Stomach (tissue), 9 donors: ENCODE data around the gene NUP155. TPM values are rescaled to one million over a fixed set of nuclear protein-coding genes. Genes with fewer than 3 reads are reported as not detected.
"Not testable (repeated sequence)": the region's sequence is repeated elsewhere in the genome, so short reads cannot be mapped to it uniquely, and the experiment has no call there.

Experiments
- DNase-seq, 2 donors: peaks; one replicate each; pipeline versions ENCODE4 v3.0.0 to v3.0.0-alpha.2; 2013 to 2019
- H3K27ac ChIP-seq, 5 donors: fragments of 200-600 bp in 4 of 5; sonication (generic) in 4 of 5; one replicate each; pipeline ENCODE4 v1.5.1; 2013 to 2019; ENCODE audit warnings: mild to moderate bottlenecking in 1 of 5, moderate library complexity in 1 of 5
- H3K27me3 ChIP-seq, 3 donors: fragments of 200-600 bp; sonication (generic); one replicate each; pipeline ENCODE4 v1.5.1; 2017 to 2019; ENCODE audit warnings: mixed run types in 1 of 3
- H3K36me3 ChIP-seq, 4 donors: fragments of 200-600 bp; sonication (generic); 1 replicate in 3 of 4; 2 replicates in 1 of 4; pipeline ENCODE4 v1.5.1; 2016 to 2019
- H3K4me1 ChIP-seq, 4 donors: fragments of 200-600 bp; sonication (generic); one replicate each; pipeline ENCODE4 v1.5.1; 2016 to 2019
- H3K4me3 ChIP-seq, 4 donors: fragments of 200-600 bp; sonication (generic) in 3 of 4; one replicate each; pipeline ENCODE4 v1.5.1; 2016 to 2019; ENCODE audit warnings: mild to moderate bottlenecking in 1 of 4
- H3K9me3 ChIP-seq, 4 donors: fragments of 200-600 bp; sonication (generic); one replicate each; pipeline ENCODE4 v1.5.1; 2016 to 2019
- CTCF ChIP-seq, 7 experiments: fragments of 450-650 bp in 4 of 7; fragments of 200-600 bp in 3 of 7; sonication (generic) in 3 of 7; IDR thresholded peaks; one replicate each; pipeline ENCODE4 v1.5.1; 2016 to 2019; ENCODE audit warnings: antibody characterized with exemption in 7 of 7, control low read depth in 2 of 7, mild to moderate bottlenecking in 1 of 7
- EP300 ChIP-seq: sonication (generic); formaldehyde crosslinking; IDR thresholded peaks from one replicate; pipeline ENCODE4 v1.6.1; 2017; ENCODE audit warnings: antibody characterized with exemption
- POLR2A ChIP-seq, 4 donors: fragments of 450-650 bp; IDR thresholded peaks; one replicate each; pipeline ENCODE4 v1.6.1; 2016; ENCODE audit warnings: antibody characterized with exemption in 4 of 4, control low read depth in 2 of 4, mild to moderate bottlenecking in 1 of 4, moderate library complexity in 1 of 4
- POLR2AphosphoS5 ChIP-seq, 3 donors: sonication (generic); formaldehyde crosslinking; IDR thresholded peaks; one replicate each; pipeline ENCODE4 v1.6.1; 2016; ENCODE audit warnings: antibody characterized with exemption in 3 of 3
- WGBS, 5 donors: extraction: QIAGEN DNeasy Blood & Tissue Kit in 3 of 5; methylation state at CpG; one replicate each; pipeline versions ENCODE4 v1.1.5 to v1.1.7; 2013 to 2018; 5-methylcytosine and 5-hydroxymethylcytosine counted together
- intact Hi-C: fragments of 100-400 bp; cut with DNase I; formaldehyde crosslinking; loops from one replicate; pipeline ENCODE4 v1.15.1; 2023; ENCODE audit warnings: low total_unique reads
- polyA plus RNA-seq, 3 donors: library from polyadenylated mRNA; stranded (reverse); fragments of 200-250 nt; gene quantifications; one replicate each; pipeline ENCODE4 v1.2.3, GENCODE V29; 2013
- total RNA-seq, 5 donors: library from RNA; depleted of rRNA; stranded (reverse); fragments of >200 nt; gene quantifications; one replicate each; pipeline versions ENCODE4 v1.1.0 to v1.2.3, GENCODE V29; 2014 to 2016
- donor health status: healthy with polysubstance abuse.
- donor health status: Bipolar disorder and iron deficiency.
- donor health status: healthy.

Gene NUP155
- total and polyA plus RNA-seq, 8 donors: 2.1 to 60.8 (median 6.3) TPM

- TF ChIP-seq CTCF (IDR thresholded peaks at IDR 0.05) (no peak), POLR2AphosphoS5 (IDR thresholded peaks at IDR 0.05) (no peak), POLR2A (IDR thresholded peaks at IDR 0.05) (no peak), EP300 (no peak)
- Histone ChIP-seq H3K27ac (no peak overlapping the region), H3K9me3 (no peaks in the 10 kb centered on the region), H3K4me3 (no peak overlapping the region), H3K27me3 (no peaks in the 10 kb centered on the region), H3K36me3 (peaks cover 4 to 84% (median 76%) of the 10 kb centered on the region in 4 donors), H3K4me1 (no peaks in the 10 kb centered on the region)
- DNase-seq: no peak
- WGBS, 5 donors: 84 to 94% (median 89%) methylated on average over 4 of the region's 4 CpGs
- intact Hi-C loops: no loop called here
Measured at GRCh38 chr5:37400501-37400900, 29.6 kb upstream of the NUP155 start.

GRCh38 chr5:37396352-37396751 lies 25.4 kb upstream of the NUP155 start:
- peaks cover 17 to 96% (median 89%) of the 10 kb centered on the region in 4 donors for H3K36me3 ChIP-seq

GRCh38 chr5:37391591-37391990 lies 20.7 kb upstream of the NUP155 start:
- no peaks in the 10 kb centered on the region for H3K9me3 ChIP-seq
- no peaks in the 10 kb centered on the region for H3K27me3 ChIP-seq
- TF ChIP-seq POLR2AphosphoS5 (IDR thresholded peaks at IDR 0.05): no peak
- no peak for TF ChIP-seq POLR2A (IDR thresholded peaks at IDR 0.05)
- TF ChIP-seq CTCF (IDR thresholded peaks at IDR 0.05): no peak
- TF ChIP-seq EP300: no peak
- H3K4me3 ChIP-seq: no peak overlapping the region
- H3K27ac ChIP-seq: no peak overlapping the region
- H3K36me3 ChIP-seq: peaks cover 17 to 67% (median 55%) of the 10 kb centered on the region in 4 donors
- 76 to 91% (median 86%) methylated on average over 3 of the region's 3 CpGs for WGBS, 5 donors
- no peak for DNase-seq
- intact Hi-C loops: no loop called here
- no peaks in the 10 kb centered on the region for H3K4me1 ChIP-seq

More at GRCh38 chr5:37396352-37396751, 25.4 kb upstream of the NUP155 start:
- Histone ChIP-seq H3K9me3 (no peaks in the 10 kb centered on the region), H3K27ac (no peak overlapping the region), H3K4me3 (no peak overlapping the region), H3K27me3 (no peaks in the 10 kb centered on the region), H3K4me1 (no peaks in the 10 kb centered on the region)
- DNase-seq: no peak
- WGBS, 5 donors: 81 to 95% (median 88%) methylated on average over 5 of the region's 5 CpGs
- intact Hi-C loops: no loop called here
- TF ChIP-seq EP300 (no peak), CTCF (IDR thresholded peaks at IDR 0.05) (no peak), POLR2AphosphoS5 (IDR thresholded peaks at IDR 0.05) (no peak), POLR2A (IDR thresholded peaks at IDR 0.05) (no peak)

- H3K9me3 ChIP-seq, H3K27me3 ChIP-seq, intact Hi-C loops: not testable (repeated sequence)
- Histone ChIP-seq H3K36me3 (peaks cover 16 to 35% (median 32%) of the 10 kb centered on the region in 4 donors), H3K27ac (peak within 1 kb of the TSS; percentile 58 to 85 (median 75)), H3K4me3 (peak within 1 kb of the TSS; percentile 82 to 95 (median 92)), H3K4me1 (peaks cover 0 to 17% (median 16%) of the 10 kb centered on the region in 4 donors)
- peak; percentile 87 to 96 for DNase-seq
- peak in 5 of 7 experiments; percentile 14 to 62 (median 45) for TF ChIP-seq CTCF (IDR thresholded peaks at IDR 0.05)
- TF ChIP-seq POLR2AphosphoS5 (IDR thresholded peaks at IDR 0.05): peak; percentile 69 to 83 (median 80)
- WGBS, 5 donors: 0 to 1% (median 0%) methylated on average over 25 to 38 of the region's 39 CpGs
Measured at GRCh38 chr5:37379100-37379628, 8.3 kb upstream of the NUP155 start, which contains the start of gene WDR70. TSS of gene WDR70 (plus strand) at chr5:37379318. CDS start at chr5:37379368, 50 bp downstream.

- H3K27ac ChIP-seq, H3K9me3 ChIP-seq, H3K4me3 ChIP-seq, DNase-seq, intact Hi-C loops, H3K27me3 ChIP-seq: not testable (repeated sequence)
- WGBS, 5 donors: 88 to 94% (median 93%) methylated on average over 12 of the region's 12 CpGs
- H3K36me3 ChIP-seq: peaks cover 9 to 24% (median 21%) of the 10 kb centered on the region in 4 donors
- H3K4me1 ChIP-seq: peaks cover 0 to 17% (median 16%) of the 10 kb centered on the region in 4 donors
Measured at GRCh38 chr5:37378066-37378465, 7.2 kb upstream of the NUP155 start.
